GM12864 (cell line): ENCODE data around the gene RBFOX1.

Experiments
- DNase-seq: peaks from one replicate; pipeline ENCODE4 v3.0.0-alpha.2; 2011; ENCODE audit warnings: low read depth
- H3K4me3 ChIP-seq: 2 replicates; pipeline ENCODE4 v1.5.1; 2011; ENCODE audit warnings: mild to moderate bottlenecking, low read depth, low read length, control low read depth
- TF ChIP-seq, protein P1 (sequence below): IDR thresholded peaks from 2 replicates; pipeline ENCODE4 v1.5.1; 2011; ENCODE audit warnings: low read depth, mild to moderate bottlenecking, moderate library complexity, low read length, control low read depth, inconsistent platforms; ENCODE audit errors: missing control alignments

Gene RBFOX1

DNA sequence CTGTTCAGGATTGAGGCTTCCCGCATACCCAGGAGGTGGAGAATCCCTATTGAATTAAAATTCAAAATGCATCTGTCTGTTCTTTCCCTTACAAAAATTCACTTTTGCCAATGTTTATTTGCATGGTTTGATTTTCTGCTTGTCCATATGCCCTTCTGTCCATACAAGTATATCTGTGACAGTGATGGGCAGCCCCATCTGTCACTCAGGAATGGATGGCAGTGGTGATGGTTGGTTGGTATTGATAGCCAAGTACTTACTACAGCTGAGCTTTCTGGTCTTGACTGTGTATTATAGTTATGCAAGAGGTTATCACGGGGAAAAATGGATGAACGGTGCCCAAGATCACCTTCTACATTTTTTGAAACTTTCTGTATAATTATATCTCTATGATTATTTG is 171.0 kb downstream of the RBFOX1 start:
- no peak overlapping the region for H3K4me3 ChIP-seq
- no peak for DNase-seq
- TF ChIP-seq, protein P1, sequence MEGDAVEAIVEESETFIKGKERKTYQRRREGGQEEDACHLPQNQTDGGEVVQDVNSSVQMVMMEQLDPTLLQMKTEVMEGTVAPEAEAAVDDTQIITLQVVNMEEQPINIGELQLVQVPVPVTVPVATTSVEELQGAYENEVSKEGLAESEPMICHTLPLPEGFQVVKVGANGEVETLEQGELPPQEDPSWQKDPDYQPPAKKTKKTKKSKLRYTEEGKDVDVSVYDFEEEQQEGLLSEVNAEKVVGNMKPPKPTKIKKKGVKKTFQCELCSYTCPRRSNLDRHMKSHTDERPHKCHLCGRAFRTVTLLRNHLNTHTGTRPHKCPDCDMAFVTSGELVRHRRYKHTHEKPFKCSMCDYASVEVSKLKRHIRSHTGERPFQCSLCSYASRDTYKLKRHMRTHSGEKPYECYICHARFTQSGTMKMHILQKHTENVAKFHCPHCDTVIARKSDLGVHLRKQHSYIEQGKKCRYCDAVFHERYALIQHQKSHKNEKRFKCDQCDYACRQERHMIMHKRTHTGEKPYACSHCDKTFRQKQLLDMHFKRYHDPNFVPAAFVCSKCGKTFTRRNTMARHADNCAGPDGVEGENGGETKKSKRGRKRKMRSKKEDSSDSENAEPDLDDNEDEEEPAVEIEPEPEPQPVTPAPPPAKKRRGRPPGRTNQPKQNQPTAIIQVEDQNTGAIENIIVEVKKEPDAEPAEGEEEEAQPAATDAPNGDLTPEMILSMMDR, result no peak

DNA sequence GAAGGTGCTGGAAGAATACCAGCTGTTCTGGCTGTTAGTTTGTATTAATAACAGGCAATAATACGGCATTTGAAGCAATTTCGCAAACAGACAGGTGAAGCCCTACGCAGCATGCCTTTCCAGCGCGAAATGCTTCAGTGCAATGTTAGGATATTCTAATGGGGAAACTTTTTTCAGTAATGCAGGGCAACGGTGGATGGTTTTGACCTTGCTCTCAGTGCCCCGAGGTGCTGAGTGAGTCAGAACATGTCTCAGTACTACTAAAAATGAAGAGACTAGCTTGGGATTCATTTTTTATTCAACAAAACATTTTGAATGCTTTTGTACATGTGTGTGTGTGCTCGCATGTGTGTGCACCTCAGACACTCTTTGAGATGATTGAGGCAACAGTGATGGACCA is 172.2 kb downstream of the RBFOX1 start:
- H3K4me3 ChIP-seq, result no peak overlapping the region
- TF ChIP-seq, protein P1, result no peak
- DNase-seq, result no peak

DNA sequence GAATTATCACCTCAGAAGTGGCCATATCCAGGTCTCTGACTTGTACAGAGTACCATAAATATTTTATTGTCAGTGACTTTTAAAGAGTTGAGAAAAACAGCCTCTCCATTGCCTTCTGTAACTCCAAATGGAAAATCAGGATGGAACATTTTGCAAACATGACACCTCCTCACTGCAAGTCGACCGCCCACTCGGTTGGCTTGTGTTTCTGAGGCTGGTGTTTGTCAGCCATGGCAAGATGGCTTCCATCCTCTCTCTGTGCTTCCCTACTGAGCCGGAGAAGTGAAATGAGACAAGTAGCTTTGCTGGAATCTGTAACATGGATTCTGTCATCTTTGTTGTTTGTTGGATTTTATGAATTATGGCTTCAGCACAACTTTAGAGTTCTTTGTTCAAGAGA is 172.8 kb downstream of the RBFOX1 start:
- TF ChIP-seq, protein P1, result no peak
- DNase-seq, result no peak
- H3K4me3 ChIP-seq, result no peak overlapping the region

DNA sequence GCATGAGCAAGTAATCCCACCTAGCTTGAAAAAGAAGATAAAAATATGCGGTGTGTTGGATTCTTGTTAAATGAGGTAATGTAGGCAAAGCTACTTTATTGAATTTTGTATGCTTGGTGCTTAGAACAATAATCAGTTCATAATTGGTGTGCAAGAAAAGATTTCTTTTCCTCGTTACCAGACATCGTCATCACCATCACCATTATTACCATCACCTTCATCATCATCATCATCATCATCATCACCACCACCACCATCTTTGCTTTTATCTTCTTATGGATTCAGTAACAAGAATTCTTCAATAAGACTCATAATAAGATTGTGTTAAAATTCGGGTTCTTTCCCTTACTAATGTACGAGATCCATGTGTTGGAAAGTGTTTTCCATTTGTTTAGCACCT is 173.7 kb downstream of the RBFOX1 start:
- TF ChIP-seq, protein P1, result no peak
- no peak for DNase-seq
- H3K4me3 ChIP-seq, result no peak overlapping the region

DNA sequence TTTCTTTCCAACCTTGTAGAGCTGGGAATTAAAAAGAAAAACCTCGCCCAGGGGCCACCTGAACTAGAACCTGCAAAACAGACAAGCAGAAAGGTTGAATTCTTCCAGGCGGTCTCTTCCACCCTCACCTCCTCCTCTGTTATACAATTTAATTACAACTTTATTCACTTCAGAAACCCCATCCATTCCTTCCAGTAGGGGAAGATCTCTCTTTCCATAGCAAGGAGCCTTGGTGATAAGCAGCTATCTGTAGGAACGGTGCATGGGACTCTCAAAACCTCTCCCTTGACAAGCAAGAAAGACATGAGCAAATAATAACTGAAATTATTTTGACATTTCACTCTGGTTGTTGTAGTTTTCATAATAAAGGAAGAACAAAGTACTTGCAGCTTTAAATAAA is 176.0 kb downstream of the RBFOX1 start:
- TF ChIP-seq, protein P1, result no peak
- no peak overlapping the region for H3K4me3 ChIP-seq
- no peak for DNase-seq

DNA sequence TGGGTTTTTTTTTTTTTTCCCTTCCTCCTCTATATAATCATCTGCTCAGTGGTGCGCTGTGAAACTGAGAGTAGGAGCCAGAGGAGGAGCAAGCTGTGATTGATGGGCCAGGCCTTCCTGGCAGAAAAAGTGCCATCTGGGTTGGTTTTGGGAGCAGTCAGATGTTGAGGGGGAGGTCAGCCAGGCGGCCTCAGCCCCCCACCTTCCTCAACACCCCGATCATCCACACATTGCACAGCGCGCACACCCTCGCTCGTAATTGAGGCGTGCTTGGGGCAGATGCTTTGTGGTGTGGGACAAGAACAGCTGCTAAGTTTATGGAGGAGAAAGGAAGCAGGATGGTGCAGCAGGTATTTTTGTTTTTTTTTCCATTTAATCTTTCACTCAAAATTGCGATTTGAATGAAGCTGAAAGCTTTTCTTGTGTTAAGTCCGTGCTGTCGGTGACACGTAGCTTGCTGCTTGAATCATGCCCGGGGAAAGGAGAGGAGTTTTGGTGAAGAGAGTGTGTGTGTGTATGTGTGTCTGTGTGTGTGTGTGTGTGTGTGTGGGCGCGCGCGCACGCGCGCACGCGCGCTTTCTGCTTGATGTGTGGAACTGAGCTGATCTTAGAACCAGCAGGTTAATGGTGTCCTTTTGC is 177.4 kb downstream of the RBFOX1 start:
- H3K4me3 ChIP-seq, result no peak overlapping the region
- DNase-seq, result no peak
- TF ChIP-seq, protein P1, result no peak

DNA sequence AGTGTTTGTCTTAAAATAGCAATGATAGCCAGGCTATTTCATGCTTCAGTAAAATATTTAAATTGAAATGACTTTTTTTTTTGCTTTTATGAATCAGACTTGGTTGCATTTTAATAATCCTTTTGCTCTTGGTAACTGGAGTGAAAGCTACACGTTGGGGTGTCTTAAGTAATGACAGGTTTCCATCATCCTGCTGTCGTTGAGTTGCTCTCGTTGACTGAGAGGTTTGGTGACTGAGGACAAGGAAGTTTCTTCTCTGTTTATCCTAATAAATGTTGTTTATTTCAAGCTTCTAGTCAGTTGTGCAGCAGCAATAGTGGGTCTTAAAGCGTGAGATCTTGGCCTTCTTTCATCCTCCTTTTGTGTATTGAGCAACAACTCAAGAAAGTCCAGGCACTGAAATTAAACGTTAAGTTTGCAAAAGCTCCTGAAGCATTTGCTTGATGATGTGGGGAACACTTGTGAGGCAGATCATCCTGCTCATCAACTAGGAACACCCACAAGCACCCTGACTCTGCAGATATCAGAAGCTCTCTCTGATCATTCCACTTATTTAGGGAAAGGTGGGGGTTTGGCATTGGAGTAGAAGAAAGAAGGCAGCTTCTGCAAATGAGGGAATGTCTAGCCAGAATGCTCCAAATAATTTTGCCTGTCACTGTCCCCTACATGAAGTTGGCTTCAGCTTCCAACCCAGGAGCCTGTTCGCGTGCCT is 179.1 kb downstream of the RBFOX1 start:
- no peak for DNase-seq
- no peak overlapping the region for H3K4me3 ChIP-seq
- TF ChIP-seq, protein P1, result no peak
